ENCODE results near the gene SIAH1.

DNA sequence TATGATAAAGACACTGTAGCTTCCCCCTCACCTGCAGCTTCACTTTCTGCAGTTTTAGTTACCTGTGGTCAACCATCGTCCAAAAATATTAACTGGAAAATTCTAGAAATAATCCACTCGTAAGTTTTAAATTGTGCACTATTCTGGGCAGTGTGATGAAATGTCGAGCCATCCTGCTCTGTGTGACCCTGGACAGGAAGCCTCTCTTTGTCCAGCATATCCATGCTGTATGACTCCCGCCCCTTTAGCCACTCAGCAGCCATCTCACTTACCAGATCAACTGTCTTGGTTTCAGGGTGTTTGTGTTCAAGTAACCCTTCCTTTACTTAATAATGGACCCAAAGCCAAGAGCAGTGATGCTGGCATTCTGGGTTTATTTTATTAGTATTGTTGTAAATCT lies 56.1 kb downstream of the SIAH1 start:
- TF ChIP-seq POLR2A (IDR thresholded peaks at IDR 0.05) (no peak), EP300 (IDR thresholded peaks at IDR 0.05) (no peak)
- TF ChIP-seq, protein P1, sequence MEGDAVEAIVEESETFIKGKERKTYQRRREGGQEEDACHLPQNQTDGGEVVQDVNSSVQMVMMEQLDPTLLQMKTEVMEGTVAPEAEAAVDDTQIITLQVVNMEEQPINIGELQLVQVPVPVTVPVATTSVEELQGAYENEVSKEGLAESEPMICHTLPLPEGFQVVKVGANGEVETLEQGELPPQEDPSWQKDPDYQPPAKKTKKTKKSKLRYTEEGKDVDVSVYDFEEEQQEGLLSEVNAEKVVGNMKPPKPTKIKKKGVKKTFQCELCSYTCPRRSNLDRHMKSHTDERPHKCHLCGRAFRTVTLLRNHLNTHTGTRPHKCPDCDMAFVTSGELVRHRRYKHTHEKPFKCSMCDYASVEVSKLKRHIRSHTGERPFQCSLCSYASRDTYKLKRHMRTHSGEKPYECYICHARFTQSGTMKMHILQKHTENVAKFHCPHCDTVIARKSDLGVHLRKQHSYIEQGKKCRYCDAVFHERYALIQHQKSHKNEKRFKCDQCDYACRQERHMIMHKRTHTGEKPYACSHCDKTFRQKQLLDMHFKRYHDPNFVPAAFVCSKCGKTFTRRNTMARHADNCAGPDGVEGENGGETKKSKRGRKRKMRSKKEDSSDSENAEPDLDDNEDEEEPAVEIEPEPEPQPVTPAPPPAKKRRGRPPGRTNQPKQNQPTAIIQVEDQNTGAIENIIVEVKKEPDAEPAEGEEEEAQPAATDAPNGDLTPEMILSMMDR (IDR thresholded peaks at IDR 0.05): no peak

Data from gastroesophageal sphincter (tissue), 3 donors.